NCI-H2227 (cell line): ENCODE results near the gene ANKRD55.
"Not testable (repeated sequence)": the region's sequence is repeated elsewhere in the genome, so short reads cannot be mapped to it uniquely, and the experiment has no call there.

Experiments
- DNase-seq: peaks from one replicate; lab custom pipeline; 2025; ENCODE audit not compliant: unreplicated experiment; lab: John Stamatoyannopoulos, UW

ANKRD55 gene

GRCh38 chr5:56170557-56170956 lies 62.6 kb downstream of the ANKRD55 start:
- no peak for DNase-seq

- DNase-seq: no peak
Measured at GRCh38 chr5:56169949-56170348, 63.2 kb downstream of the ANKRD55 start.

- no peak for DNase-seq
Measured at GRCh38 chr5:56169281-56169680, 63.8 kb downstream of the ANKRD55 start.

GRCh38 chr5:56168066-56168478 lies 65.1 kb downstream of the ANKRD55 start:
- no peak for DNase-seq

GRCh38 chr5:56167519-56167918 lies 65.6 kb downstream of the ANKRD55 start:
- DNase-seq: no peak

- DNase-seq: no peak
Measured at GRCh38 chr5:56166671-56167385, 66.3 kb downstream of the ANKRD55 start.

GRCh38 chr5:56164376-56164775 lies 68.8 kb downstream of the ANKRD55 start:
- peak; percentile 3 for DNase-seq

- DNase-seq: no peak
Measured at GRCh38 chr5:56161927-56162326, 71.2 kb downstream of the ANKRD55 start.

GRCh38 chr5:56161439-56161823 lies 71.7 kb downstream of the ANKRD55 start:
- no peak for DNase-seq

- DNase-seq: no peak
Measured at GRCh38 chr5:56160723-56161438, 72.2 kb downstream of the ANKRD55 start.

GRCh38 chr5:56159521-56159947 lies 73.6 kb downstream of the ANKRD55 start:
- DNase-seq: no peak

- no peak for DNase-seq
Measured at GRCh38 chr5:56158331-56158960, 74.7 kb downstream of the ANKRD55 start.

GRCh38 chr5:56157191-56157621 lies 75.9 kb downstream of the ANKRD55 start:
- not testable (repeated sequence) for DNase-seq

GRCh38 chr5:56156585-56157190 lies 76.4 kb downstream of the ANKRD55 start:
- DNase-seq: not testable (repeated sequence)

GRCh38 chr5:56155992-56156584 lies 77.0 kb downstream of the ANKRD55 start:
- DNase-seq: no peak

GRCh38 chr5:56154732-56155484 lies 78.2 kb downstream of the ANKRD55 start:
- DNase-seq: no peak

- no peak for DNase-seq
Measured at GRCh38 chr5:56152437-56152836, 80.7 kb downstream of the ANKRD55 start.

- DNase-seq: not testable (repeated sequence)
Measured at GRCh38 chr5:56150756-56151155, 82.4 kb downstream of the ANKRD55 start.

- no peak for DNase-seq
Measured at GRCh38 chr5:56148453-56148971, 84.6 kb downstream of the ANKRD55 start.

- DNase-seq: no peak
Measured at GRCh38 chr5:56147659-56148230, 85.4 kb downstream of the ANKRD55 start.
